HL-60/S4 treated with retinoic acid at 250 ng/mL for 4 days and 3 days (cell line): Measurements from ENCODE around the gene GALK1.

ENCODE experiments used
- in situ Hi-C: fragments of 300-500 bp; cut with MboI; formaldehyde crosslinking; loops from 2 replicates; pipeline ENCODE4 v1.7.0; 2022; ENCODE audit warnings: low sequenced_read_pairs

Gene GALK1

GRCh38 chr17:75753514-75754377 is 11.2 kb downstream of the GALK1 start:
- in situ Hi-C loops: loop anchor here (25.0 kb wide), 2 partner anchors 234 to 534 kb away; partner anchors contain the start of genes ACOX1 and TEN1

- in situ Hi-C loops: loop anchor here (25.0 kb wide), 2 partner anchors 234 to 534 kb away; partner anchors contain the start of genes ACOX1 and TEN1
Observed at GRCh38 chr17:75752802-75753513, 12.0 kb downstream of the GALK1 start.

- in situ Hi-C loops: loop anchor here (25.0 kb wide), 2 partner anchors 235 to 535 kb away; partner anchors contain the start of genes ACOX1 and TEN1
Observed at GRCh38 chr17:75752405-75752709, 12.6 kb downstream of the GALK1 start.

GRCh38 chr17:75751676-75752404 is 13.2 kb downstream of the GALK1 start:
- in situ Hi-C loops: loop anchor here (25.0 kb wide), 2 partner anchors 235 to 535 kb away; partner anchors contain the start of genes ACOX1 and TEN1

GRCh38 chr17:75750661-75751423 is 14.2 kb downstream of the GALK1 start:
- in situ Hi-C loops: loop anchor here (25.0 kb wide), 2 partner anchors 236 to 536 kb away; partner anchors contain the start of genes ACOX1 and TEN1

- in situ Hi-C loops: loop anchor here (25.0 kb wide), 2 partner anchors 238 to 538 kb away; partner anchors contain the start of genes ACOX1 and TEN1
Observed at GRCh38 chr17:75749545-75750389, 15.2 kb downstream of the GALK1 start.

- in situ Hi-C loops: no loop called here
Observed at GRCh38 chr17:75748706-75749105, 16.3 kb downstream of the GALK1 start.

GRCh38 chr17:75743625-75744206 is 21.3 kb downstream of the GALK1 start:
- in situ Hi-C loops: no loop called here

- in situ Hi-C loops: no loop called here
Observed at GRCh38 chr17:75742337-75742736, 22.7 kb downstream of the GALK1 start.

- in situ Hi-C loops: no loop called here
Observed at GRCh38 chr17:75740631-75741077, 24.3 kb downstream of the GALK1 start.

- in situ Hi-C loops: no loop called here
Observed at GRCh38 chr17:75740215-75740614, 24.8 kb downstream of the GALK1 start.

GRCh38 chr17:75739801-75740200 is 25.2 kb downstream of the GALK1 start:
- in situ Hi-C loops: no loop called here

- in situ Hi-C loops: no loop called here
Observed at GRCh38 chr17:75739174-75739573, 25.8 kb downstream of the GALK1 start.

GRCh38 chr17:75738218-75738802 is 26.7 kb downstream of the GALK1 start:
- in situ Hi-C loops: no loop called here

GRCh38 chr17:75737133-75737962 is 27.6 kb downstream of the GALK1 start:
- in situ Hi-C loops: no loop called here

GRCh38 chr17:75736173-75736835 is 28.7 kb downstream of the GALK1 start:
- in situ Hi-C loops: no loop called here

GRCh38 chr17:75734674-75735294 is 30.2 kb downstream of the GALK1 start:
- in situ Hi-C loops: no loop called here
